Neutrophil (primary cell): ENCODE measurements around the gene RENBP.

Experiments
- H3K27ac ChIP-seq: fragments of 200-600 bp; sonication (generic); 2 replicates; pipeline ENCODE4 v1.5.1; 2016; ENCODE audit warnings: mild to moderate bottlenecking, moderate library complexity
- H3K27me3 ChIP-seq: fragments of 200-600 bp; sonication (generic); 2 replicates; pipeline ENCODE4 v1.6.0; 2016; ENCODE audit warnings: mild to moderate bottlenecking
- H3K36me3 ChIP-seq: fragments of 200-600 bp; sonication (generic); 2 replicates; pipeline ENCODE4 v1.5.1; 2017
- H3K4me1 ChIP-seq, 2 experiments: fragments of 200-600 bp in 1 of 2; sonication (generic) in 1 of 2; 1 replicate in 1 of 2; 2 replicates in 1 of 2; pipeline versions ENCODE4 v1.5.1 to v1.6.1; 2013 to 2016; ENCODE audit warnings: low read depth in 1 of 2, low read length in 1 of 2, mild to moderate bottlenecking in 1 of 2, moderate library complexity in 1 of 2; ENCODE audit not compliant: control insufficient read depth in 1 of 2, insufficient read depth in 1 of 2
- H3K4me3 ChIP-seq, 2 experiments: fragments of 200-600 bp in 1 of 2; sonication (generic) in 1 of 2; 1 replicate in 1 of 2; 2 replicates in 1 of 2; pipeline ENCODE4 v1.5.1; 2013 to 2016; ENCODE audit warnings: low read depth in 1 of 2, low read length in 1 of 2, mild to moderate bottlenecking in 1 of 2, moderate library complexity in 1 of 2
- H3K9me3 ChIP-seq: fragments of 200-600 bp; sonication (generic); 2 replicates; pipeline ENCODE4 v1.5.1; 2016
- TF ChIP-seq, protein P1 (sequence below): fragments of 200-600 bp; sonication (generic); IDR thresholded peaks from 2 replicates; pipeline ENCODE4 v1.5.1; 2016; ENCODE audit warnings: antibody characterized with exemption

The RENBP gene

DNA sequence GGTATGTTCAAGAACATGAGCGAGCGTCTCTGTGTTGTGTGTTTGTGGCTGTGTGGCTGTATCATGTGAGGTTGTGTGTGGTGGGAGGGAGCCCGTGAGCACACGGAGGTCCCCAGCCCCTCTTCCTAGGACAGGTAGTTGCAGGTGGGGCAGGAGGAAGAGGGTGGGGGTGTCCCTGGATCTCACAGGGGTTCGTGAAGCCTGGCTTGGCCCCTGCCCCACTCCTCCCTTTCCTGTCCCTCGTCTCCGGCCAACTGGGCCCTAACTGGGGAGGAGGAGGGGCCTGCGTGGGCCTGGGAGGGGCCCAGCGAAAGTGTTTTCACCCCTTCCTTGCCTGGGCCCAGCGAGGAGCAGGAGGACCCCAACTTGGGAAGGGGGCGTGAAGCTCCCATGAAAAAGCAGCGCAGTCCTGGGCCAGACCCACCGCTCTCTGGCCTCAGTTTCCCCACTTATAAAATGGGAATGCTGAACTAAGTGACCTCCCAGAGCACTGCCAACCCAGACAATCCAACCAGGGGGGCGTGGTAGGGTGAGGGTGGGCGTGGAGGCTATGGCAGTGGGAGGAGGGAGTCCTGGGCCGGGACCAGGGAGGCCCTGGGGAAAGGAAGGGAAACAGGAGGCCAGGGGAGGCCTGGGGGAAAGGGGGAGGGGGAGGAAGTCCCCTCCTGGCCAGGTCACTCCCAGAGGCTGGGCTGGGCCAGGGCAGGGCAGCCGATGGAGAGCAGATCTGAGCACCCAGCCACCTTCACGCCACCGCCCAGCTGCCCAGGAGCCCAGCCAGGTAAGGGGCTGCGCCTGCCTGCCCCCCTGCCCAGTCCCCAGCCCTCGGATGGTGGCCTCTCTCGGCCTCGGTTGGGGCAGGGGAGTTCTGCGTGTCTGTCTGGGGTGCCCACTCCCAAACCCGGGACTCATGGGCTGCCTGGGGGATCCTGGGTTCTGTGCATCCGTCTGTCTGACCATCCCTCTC lies 40.2 kb downstream of the RENBP start, which contains the start of gene AVPR2:
Gene AVPR2 (plus strand): TSS at position 683 of the 967 bp plus-strand sequence. CDS start 473 bp downstream, outside the sequence.
- H3K4me1 ChIP-seq, result peaks cover 34 to 40% of the 10 kb centered on the region in 2 experiments
- H3K4me3 ChIP-seq, result peak within 1 kb of the TSS in 1 of 2 experiments; percentile 3
- peak within 1 kb of the TSS; percentile 58 for H3K27ac ChIP-seq
- no peaks in the 10 kb centered on the region for H3K9me3 ChIP-seq
- H3K27me3 ChIP-seq, result no peaks in the 10 kb centered on the region
- TF ChIP-seq, protein P1, sequence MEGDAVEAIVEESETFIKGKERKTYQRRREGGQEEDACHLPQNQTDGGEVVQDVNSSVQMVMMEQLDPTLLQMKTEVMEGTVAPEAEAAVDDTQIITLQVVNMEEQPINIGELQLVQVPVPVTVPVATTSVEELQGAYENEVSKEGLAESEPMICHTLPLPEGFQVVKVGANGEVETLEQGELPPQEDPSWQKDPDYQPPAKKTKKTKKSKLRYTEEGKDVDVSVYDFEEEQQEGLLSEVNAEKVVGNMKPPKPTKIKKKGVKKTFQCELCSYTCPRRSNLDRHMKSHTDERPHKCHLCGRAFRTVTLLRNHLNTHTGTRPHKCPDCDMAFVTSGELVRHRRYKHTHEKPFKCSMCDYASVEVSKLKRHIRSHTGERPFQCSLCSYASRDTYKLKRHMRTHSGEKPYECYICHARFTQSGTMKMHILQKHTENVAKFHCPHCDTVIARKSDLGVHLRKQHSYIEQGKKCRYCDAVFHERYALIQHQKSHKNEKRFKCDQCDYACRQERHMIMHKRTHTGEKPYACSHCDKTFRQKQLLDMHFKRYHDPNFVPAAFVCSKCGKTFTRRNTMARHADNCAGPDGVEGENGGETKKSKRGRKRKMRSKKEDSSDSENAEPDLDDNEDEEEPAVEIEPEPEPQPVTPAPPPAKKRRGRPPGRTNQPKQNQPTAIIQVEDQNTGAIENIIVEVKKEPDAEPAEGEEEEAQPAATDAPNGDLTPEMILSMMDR, result no peak
- peaks cover 32% of the 10 kb centered on the region for H3K36me3 ChIP-seq

DNA sequence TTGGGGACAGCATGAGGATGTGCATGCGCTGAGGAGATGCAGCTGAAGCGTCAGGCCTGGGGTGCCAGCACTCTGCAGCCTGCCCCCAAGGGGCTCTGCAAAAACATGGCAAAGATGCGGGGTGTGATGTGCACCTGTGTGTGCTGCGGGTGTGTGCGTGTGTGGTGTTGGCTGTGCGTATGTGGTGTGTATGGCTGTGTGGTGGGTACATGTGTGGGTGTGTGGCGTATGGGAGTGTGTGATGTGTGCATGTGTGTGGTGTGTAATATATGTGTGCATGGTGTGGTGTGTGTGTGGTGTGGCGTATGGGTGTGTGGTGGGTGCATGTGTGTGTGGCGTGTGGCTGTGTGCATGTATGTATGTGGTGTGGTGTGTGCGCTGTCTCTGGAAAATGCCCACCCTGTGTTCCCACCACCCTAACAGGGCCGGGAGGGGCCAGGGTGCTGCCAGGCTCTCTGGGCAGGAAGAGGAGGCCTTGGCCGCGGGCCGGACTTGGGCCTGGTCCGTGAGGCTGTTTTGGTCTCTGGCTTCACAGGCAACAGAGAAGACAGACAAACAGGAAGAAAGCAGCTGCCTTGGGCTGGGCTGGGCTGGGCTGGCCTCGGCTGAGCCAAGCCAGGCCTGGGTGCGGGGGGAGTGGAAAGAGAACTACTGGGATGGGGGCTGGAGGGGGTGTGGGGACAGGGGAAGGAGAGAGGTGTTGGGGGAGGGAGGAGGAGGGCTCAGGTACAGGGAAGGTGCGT lies 41.0 kb downstream of the RENBP start:
- Histone ChIP-seq H3K27ac (peak overlapping the region; percentile 58), H3K9me3 (no peaks in the 10 kb centered on the region), H3K4me3 (no peak overlapping the region), H3K36me3 (peaks cover 23% of the 10 kb centered on the region), H3K4me1 (peaks cover 34 to 40% of the 10 kb centered on the region in 2 experiments), H3K27me3 (no peaks in the 10 kb centered on the region)
- TF ChIP-seq, protein P1, result no peak

DNA sequence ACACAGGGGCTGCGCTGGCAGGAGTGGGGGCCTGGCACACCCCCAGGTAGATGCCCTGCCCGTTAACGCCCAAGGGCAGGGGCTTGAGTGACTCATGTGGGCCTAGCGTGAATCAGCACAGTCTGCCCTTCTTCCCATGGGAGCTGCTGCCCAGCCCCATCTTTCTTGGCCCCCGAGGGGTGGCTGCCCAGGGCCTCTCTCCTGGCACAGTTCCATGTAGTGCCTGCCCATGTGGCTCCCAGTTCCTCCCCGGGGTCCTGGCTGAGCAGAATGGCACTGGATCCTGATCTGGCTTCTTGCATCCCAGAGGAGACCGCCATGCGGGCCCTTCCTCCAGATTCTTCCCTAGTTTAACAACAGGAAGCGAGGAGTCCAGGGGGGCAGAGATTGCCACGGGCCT lies 42.1 kb downstream of the RENBP start:
- Histone ChIP-seq H3K4me3 (no peak overlapping the region), H3K27ac (no peak overlapping the region), H3K27me3 (no peaks in the 10 kb centered on the region), H3K9me3 (no peaks in the 10 kb centered on the region), H3K36me3 (peaks cover 13% of the 10 kb centered on the region), H3K4me1 (peaks cover 34 to 40% of the 10 kb centered on the region in 2 experiments)
- TF ChIP-seq, protein P1, result no peak

DNA sequence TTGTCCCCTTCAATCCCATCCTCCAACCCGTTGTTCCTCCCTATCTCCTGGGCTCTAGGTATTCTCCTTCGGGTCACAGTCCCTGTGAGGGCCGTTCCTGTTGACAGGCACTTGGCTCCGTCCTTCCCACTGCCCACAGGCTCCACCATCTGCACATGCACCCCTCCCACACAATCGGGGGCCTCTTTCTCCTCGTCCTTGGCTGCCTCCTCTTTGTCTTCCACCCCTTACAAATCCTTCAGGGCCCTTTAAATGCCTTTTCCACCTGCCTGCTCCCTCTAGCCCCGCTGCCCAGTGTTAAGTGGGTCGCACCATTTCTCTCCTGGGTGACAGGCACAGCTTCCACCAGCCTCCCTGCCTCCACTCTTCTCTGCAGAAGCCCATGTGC lies 42.7 kb downstream of the RENBP start:
- TF ChIP-seq, protein P1, result no peak
- Histone ChIP-seq H3K27me3 (no peaks in the 10 kb centered on the region), H3K9me3 (no peaks in the 10 kb centered on the region), H3K36me3 (peaks cover 7% of the 10 kb centered on the region), H3K4me1 (peaks cover 34 to 40% of the 10 kb centered on the region in 2 experiments), H3K27ac (no peak overlapping the region), H3K4me3 (no peak overlapping the region)

DNA sequence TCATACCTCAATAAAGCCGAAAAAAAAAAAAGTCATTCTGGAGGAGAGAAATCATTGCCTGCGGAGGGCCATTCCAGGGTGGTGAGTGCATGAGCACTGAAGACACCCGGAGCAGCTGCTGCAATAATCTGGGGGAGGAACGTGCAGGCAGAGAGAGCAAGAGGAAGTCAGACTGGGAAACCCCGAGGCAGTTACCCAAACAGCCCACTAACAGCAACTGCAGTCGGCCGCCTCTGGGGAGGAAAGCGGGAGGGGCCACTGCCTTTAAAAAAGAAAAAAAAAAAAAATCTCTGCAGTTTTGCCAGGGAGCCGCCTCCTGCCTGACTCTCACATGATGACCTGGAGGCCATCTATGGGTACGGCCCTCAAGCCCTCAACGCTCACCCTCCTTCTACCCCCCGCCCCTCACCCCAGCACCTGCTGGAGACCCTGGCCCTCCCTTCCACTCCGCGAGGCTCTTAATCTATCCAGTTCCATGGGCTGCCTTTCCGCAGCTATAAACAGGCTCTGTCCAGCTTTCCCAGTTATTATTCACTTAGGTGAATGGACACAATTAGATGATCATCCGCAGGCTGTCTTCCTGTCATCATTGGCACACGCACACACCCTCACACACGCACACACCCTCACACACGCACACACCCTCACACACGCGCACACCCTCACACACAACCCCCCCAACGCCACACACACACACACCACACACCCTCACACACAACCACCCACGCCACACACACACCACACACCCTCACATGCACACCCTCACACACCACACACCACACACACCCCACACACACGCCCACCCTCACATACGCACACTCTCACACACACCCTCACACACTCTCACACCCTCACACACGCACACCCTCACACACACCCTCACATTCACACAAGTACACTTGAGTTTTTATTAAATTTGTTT lies 43.4 kb downstream of the RENBP start:
- peaks cover 34 to 40% of the 10 kb centered on the region in 2 experiments for H3K4me1 ChIP-seq
- peaks cover 4% of the 10 kb centered on the region for H3K36me3 ChIP-seq
- H3K9me3 ChIP-seq, result no peaks in the 10 kb centered on the region
- peak overlapping the region in 1 of 2 experiments; percentile 17 for H3K4me3 ChIP-seq
- peak overlapping the region; percentile 61 for H3K27ac ChIP-seq
- no peaks in the 10 kb centered on the region for H3K27me3 ChIP-seq
- TF ChIP-seq, protein P1, result no peak
